Spleen (tissue), 7 donors: ENCODE measurements around the gene BPIFA1.

Source experiments
- POLR2A ChIP-seq, 3 donors: fragments of 450-650 bp; IDR thresholded peaks; one replicate each; pipeline ENCODE4 v1.5.1; 2017; ENCODE audit warnings: antibody characterized with exemption in 3 of 3, mild to moderate bottlenecking in 1 of 3
- TF ChIP-seq, protein P1 (sequence below), 11 experiments: fragments of 200-600 bp in 7 of 11; fragments of 450-650 bp in 4 of 11; sonication (generic) in 4 of 11; IDR thresholded peaks in 8 of 11; conservative IDR thresholded peaks in 3 of 11; 1 replicate in 7 of 11; 2 replicates in 4 of 11; pipeline versions ENCODE4 v1.4.0 to v1.8.0; 2016 to 2021; ENCODE audit warnings: antibody characterized with exemption in 11 of 11, inconsistent platforms in 4 of 11, mild to moderate bottlenecking in 1 of 11
- donor health status: DM: no; HTN: no; CAD: no; lungs with moderate emphysema.
- donor health status: DM: no; HTN: no; CAD: no.
- donor health status: DM: no; HTN: no; CAD: no.

DNA sequence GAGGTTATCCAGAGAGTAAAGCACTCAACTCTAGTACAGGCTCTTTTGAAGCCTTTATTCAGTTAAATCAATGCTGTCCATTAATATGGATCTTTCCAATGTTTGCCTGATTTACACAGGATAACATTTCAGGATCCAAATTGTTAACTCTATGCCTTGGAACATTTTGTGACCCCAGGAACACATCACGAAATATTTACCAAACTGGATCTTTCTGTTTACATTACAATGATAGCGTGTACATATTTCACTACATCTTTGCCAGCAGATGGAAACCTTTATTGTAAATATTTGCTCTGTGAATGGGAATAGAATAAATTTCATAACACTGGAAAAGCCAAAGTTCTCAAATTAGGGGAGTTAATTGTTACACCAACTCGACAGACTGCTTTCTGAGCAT is 44.3 kb upstream of the BPIFA1 start:
- no peak for TF ChIP-seq POLR2A (IDR thresholded peaks at IDR 0.05)
- TF ChIP-seq, protein P1, sequence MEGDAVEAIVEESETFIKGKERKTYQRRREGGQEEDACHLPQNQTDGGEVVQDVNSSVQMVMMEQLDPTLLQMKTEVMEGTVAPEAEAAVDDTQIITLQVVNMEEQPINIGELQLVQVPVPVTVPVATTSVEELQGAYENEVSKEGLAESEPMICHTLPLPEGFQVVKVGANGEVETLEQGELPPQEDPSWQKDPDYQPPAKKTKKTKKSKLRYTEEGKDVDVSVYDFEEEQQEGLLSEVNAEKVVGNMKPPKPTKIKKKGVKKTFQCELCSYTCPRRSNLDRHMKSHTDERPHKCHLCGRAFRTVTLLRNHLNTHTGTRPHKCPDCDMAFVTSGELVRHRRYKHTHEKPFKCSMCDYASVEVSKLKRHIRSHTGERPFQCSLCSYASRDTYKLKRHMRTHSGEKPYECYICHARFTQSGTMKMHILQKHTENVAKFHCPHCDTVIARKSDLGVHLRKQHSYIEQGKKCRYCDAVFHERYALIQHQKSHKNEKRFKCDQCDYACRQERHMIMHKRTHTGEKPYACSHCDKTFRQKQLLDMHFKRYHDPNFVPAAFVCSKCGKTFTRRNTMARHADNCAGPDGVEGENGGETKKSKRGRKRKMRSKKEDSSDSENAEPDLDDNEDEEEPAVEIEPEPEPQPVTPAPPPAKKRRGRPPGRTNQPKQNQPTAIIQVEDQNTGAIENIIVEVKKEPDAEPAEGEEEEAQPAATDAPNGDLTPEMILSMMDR (IDR thresholded peaks at IDR 0.05 in 8 of 11, conservative IDR thresholded peaks at IDR 0.05 in 3 of 11) = no peak
